Renal cortical epithelial cell (primary cell): ENCODE measurements around the gene RNFT2. TPM values are rescaled to one million over a fixed set of nuclear protein-coding genes. Genes with fewer than 3 reads are reported as not detected.

Experiments used
- DNase-seq: peaks from one replicate; pipeline ENCODE4 v3.0.0-alpha.2; 2011; ENCODE audit warnings: low read depth
- total RNA-seq: library from RNA; depleted of rRNA; stranded (reverse); fragments of >200 nt; gene quantifications from 2 replicates; pipeline ENCODE4 v1.2.3, GENCODE V29; 2014

RNFT2 gene, protein sequence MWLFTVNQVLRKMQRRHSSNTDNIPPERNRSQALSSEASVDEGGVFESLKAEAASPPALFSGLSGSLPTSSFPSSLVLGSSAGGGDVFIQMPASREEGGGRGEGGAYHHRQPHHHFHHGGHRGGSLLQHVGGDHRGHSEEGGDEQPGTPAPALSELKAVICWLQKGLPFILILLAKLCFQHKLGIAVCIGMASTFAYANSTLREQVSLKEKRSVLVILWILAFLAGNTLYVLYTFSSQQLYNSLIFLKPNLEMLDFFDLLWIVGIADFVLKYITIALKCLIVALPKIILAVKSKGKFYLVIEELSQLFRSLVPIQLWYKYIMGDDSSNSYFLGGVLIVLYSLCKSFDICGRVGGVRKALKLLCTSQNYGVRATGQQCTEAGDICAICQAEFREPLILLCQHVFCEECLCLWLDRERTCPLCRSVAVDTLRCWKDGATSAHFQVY
- 2.3 and 5.6 TPM in 2 replicates for total RNA-seq

GRCh38 chr12:116737774-116738657 lies at the start of gene RNFT2, which contains the start of gene SPRING1:
Gene RNFT2, plus strand, starts transcription at chr12:116738315. Its CDS starts 2,183 bp downstream, at chr12:116740498.
Gene SPRING1, minus strand, starts transcription at chr12:116738069. Its CDS starts 169 bp downstream, at chr12:116737900.
- DNase-seq, result peak; percentile 96

GRCh38 chr12:116689521-116689920 lies 48.6 kb upstream of the RNFT2 start:
- no peak for DNase-seq

- peak; percentile 29 for DNase-seq
Observed at GRCh38 chr12:116689979-116690744, 48.0 kb upstream of the RNFT2 start.

GRCh38 chr12:116691205-116691604 lies 46.9 kb upstream of the RNFT2 start:
- DNase-seq, result no peak

- DNase-seq, result no peak
Observed at GRCh38 chr12:116691636-116692035, 46.5 kb upstream of the RNFT2 start.

GRCh38 chr12:116692605-116693004 lies 45.5 kb upstream of the RNFT2 start:
- DNase-seq, result no peak

DNA sequence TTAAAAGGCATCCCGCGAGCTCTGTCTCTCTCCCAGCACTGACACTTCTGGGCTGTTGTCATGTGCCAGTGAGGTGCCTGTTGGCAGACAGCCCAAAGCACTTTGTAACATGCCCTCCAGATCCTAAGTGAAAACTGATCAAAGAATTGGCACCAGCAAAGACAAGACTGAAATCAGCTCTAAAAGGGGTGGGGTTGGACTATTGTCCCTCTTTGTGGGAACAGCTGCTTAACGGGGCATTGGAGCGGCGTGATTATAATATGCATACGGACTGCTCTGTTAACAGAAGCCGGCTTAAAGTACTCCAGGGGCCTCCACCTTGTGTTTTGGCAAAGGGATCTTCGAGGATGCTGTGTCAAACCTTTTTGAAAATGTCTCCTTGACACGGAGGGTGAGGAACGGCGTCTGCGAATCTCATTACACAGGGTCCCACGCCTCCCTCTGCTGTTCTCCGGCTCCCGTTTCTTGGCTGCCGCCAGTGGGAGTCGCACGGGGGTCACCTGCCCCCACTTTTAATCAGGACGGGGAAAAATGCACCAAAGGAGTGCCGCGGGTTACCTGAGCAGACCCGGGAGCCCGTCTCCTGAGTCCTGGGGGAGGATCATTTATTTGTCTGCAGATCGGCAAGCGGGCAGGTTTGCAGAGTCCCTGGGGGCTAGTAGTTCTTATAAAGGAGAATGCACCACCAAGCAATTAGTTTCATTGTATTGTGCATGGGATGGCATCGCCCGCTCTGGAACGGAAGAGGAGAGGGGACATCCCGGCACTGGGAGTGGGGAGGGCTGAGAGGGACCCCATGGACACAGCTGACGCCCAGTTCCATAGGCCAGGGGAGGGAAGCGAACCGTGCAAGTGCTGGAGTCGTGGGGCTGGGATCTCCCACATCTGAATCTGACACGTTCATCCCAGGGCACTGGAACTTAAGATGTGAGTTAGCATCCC lies 44.6 kb upstream of the RNFT2 start:
- DNase-seq, result no peak

GRCh38 chr12:116694653-116695463 lies 43.3 kb upstream of the RNFT2 start:
- DNase-seq, result no peak

DNA sequence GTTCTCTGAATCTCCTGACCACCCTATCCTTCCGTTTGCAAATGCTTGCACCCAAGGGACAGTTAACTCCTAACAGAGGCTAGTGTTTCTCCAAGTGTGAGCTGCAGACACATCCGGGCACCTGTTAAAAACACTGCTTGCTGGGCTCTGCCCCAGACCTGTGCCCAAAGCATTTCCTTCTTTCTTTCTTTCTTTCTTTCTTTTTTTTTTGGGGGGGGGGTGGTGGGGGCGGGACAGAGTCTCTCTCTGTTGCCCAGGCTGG lies 42.7 kb upstream of the RNFT2 start:
- no peak for DNase-seq

DNA sequence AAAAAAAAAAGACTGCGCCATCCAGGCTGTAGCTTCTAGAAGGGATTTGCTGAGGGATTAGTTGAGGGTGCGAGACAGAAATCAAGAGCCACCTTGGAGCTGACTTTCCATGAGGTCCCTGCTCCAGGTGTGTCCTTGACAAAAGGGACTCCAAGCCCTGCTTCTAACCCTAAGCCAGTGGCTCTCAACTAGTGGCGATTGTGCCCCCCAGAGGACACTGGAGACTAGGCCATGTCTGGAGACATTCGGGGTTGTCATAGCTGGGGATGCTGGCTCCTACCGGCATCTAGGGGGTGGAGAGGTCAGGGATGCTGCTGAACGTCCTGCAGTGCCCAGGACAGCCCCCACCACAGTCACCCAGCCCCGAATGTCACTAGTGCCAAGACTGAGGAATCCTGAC lies 40.8 kb upstream of the RNFT2 start:
- no peak for DNase-seq

DNA sequence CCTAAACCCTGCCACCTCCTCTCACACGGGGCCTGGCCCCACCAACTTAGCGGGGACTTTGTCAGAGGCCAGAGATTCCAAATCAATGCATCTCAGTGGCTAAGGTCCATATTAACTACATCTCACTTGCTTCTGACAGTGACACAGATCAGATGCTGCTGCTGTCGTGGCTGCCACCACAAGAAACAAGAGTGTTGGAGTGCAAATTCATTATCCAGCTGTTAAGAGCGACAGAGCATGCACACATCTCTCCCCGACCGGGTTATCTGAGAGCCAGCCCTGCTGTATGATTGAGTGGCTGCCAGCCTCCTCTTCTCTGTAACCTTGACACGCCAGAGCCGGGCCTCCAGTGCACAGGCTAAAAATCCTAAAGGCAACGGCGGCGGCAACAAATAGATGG lies 40.4 kb upstream of the RNFT2 start:
- DNase-seq, result no peak

GRCh38 chr12:116698116-116698515 lies 40.0 kb upstream of the RNFT2 start:
- DNase-seq, result no peak

- no peak for DNase-seq
Observed at GRCh38 chr12:116698554-116699075, 39.5 kb upstream of the RNFT2 start.

DNA sequence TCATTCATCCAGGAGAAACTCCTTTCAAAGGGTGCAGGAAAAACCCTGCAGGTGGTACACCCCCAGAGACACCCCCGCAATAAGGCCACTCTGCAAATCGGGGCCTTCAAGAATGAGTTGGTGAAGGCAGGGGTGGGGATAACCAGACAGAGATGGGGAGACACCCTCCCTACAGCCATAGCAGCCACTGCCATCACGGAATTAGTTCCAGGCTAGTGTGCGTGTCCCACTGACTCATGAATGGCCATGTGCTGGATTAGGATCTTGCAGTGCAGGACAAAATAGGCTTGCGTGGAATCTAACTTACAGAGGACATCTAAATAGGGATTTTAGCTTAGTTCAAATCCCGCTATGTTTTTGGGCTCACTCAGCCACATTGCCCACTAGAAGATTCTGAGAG lies 38.0 kb upstream of the RNFT2 start:
- no peak for DNase-seq

- no peak for DNase-seq
Observed at GRCh38 chr12:116701432-116701831, 36.7 kb upstream of the RNFT2 start.

DNA sequence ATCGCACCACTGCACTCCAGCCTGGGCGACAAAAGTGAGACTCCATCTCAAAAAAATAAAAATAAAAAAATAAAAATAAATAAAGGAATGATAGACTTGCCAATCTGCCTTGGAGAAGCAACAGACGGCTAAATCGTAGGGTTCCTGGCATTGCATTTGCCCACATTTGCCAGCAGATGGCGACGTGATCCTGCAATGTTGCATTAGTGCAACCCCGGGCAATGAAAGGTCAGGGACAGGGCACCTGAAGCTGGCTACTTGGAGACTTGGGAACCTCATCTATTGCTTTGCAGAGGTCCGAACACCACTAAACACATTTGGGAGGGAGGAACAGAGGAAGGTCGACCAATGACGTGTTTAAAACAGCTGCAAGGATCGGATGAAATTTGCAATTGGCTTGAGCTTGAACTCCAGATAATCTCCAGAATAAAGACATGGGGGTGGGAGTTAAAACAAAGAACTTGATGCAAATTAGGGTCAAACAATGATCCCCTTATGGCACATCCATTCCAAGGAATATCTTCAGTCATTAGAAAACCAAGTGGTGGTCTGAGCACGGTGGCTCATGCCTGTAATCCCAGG lies 34.8 kb upstream of the RNFT2 start:
- DNase-seq, result peak; percentile 45

DNA sequence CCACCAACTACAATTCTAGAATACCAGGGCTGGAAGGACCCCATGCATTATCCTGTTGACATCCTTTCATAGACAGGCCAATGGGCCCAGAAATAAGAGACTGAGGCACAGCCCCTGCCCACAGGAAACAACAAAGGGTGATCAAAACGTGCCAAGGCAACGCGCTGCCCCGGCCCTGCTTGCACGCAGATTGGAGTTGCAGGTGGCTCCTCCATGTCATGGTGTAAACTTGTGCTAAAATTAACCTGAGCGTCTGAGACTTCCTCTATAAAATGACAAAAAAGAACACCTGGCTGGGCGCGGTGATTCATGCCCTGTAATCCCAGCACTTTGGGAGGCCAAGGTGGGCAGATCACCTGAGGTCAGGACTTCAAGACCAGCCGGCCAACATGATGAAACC lies 30.4 kb upstream of the RNFT2 start:
- DNase-seq, result no peak

- peak; percentile 20 for DNase-seq
Observed at GRCh38 chr12:116708826-116709756, 29.0 kb upstream of the RNFT2 start.
